ENCODE measurements around the gene PRKG2. TPM values are rescaled to one million over a fixed set of nuclear protein-coding genes. Genes with fewer than 3 reads are reported as not detected.
A peak's percentile ranks its signal among the peaks of the same experiment; 100 is the strongest.

PRKG2 gene
- polyA plus RNA-seq, 1 donor from 2014 or later, result 0.16 TPM

GRCh38 chr4:81106150-81106549 is 108.9 kb downstream of the PRKG2 start:
- no peak for TF ChIP-seq TAF1 (IDR thresholded peaks at IDR 0.05; ENCODE audit: low read depth)
- H2AFZ ChIP-seq (ENCODE audit: low read depth, low read length), result no peak overlapping the region

GRCh38 chr4:81102107-81102506 is 112.9 kb downstream of the PRKG2 start:
- Histone ChIP-seq H3K4me3 (ENCODE audit: low read length) (peak overlapping the region; percentile 3), H3K27ac (ENCODE audit: low read length) (peak overlapping the region; percentile 75), H3K27me3 (ENCODE audit: insufficient read depth, low read depth, low read length) (no peaks in the 10 kb centered on the region), H2AFZ (ENCODE audit: low read depth, low read length) (no peak overlapping the region), H3K9me2 (ENCODE audit: insufficient read depth, low read length) (no peaks in the 10 kb centered on the region), H3K79me2 (replicated peaks; ENCODE audit: insufficient read depth, low read length) (no peaks in the 10 kb centered on the region), H3K9ac (ENCODE audit: low read length) (peak overlapping the region; percentile 29), H3F3A (ENCODE audit: insufficient read depth, low read length, poor library complexity, severe bottlenecking) (no peaks in the 10 kb centered on the region), H3K36me3 (ENCODE audit: insufficient read depth, low read length) (no peaks in the 10 kb centered on the region), H4K20me1 (ENCODE audit: insufficient read depth) (no peaks in the 10 kb centered on the region), H3K4me2 (ENCODE audit: low read length) (no peak overlapping the region), H3K9me3 (ENCODE audit: low read length) (no peaks in the 10 kb centered on the region)
- TF ChIP-seq EZH2 (IDR thresholded peaks at IDR 0.05; ENCODE audit: borderline replicate concordance, insufficient read depth, low read length, poor library complexity, severe bottlenecking), result no peak
- TF ChIP-seq EP300 (conservative IDR thresholded peaks at IDR 0.05; ENCODE audit: poor library complexity, severe bottlenecking), result peak; percentile 74

More at GRCh38 chr4:81106150-81106549, 108.9 kb downstream of the PRKG2 start:
- Histone ChIP-seq H3K9me2 (ENCODE audit: insufficient read depth, low read length) (no peaks in the 10 kb centered on the region), H3K79me2 (replicated peaks; ENCODE audit: insufficient read depth, low read length) (no peaks in the 10 kb centered on the region), H3K9me3 (ENCODE audit: low read length) (no peaks in the 10 kb centered on the region), H3K36me3 (ENCODE audit: insufficient read depth, low read length) (no peaks in the 10 kb centered on the region), H4K20me1 (ENCODE audit: insufficient read depth) (no peaks in the 10 kb centered on the region), H3K9ac (ENCODE audit: low read length) (no peak overlapping the region), H3K4me2 (ENCODE audit: low read length) (no peak overlapping the region), H3K27me3 (ENCODE audit: insufficient read depth, low read depth, low read length) (no peaks in the 10 kb centered on the region), H3F3A (ENCODE audit: insufficient read depth, low read length, poor library complexity, severe bottlenecking) (no peaks in the 10 kb centered on the region), H3K4me3 (ENCODE audit: low read length) (no peak overlapping the region), H3K27ac (ENCODE audit: low read length) (no peak overlapping the region)

GRCh38 chr4:81096566-81096965 is 118.5 kb downstream of the PRKG2 start:
- H3K9ac ChIP-seq (ENCODE audit: low read length), result no peak overlapping the region
- H3K9me3 ChIP-seq (ENCODE audit: low read length), result no peaks in the 10 kb centered on the region
- H3K4me3 ChIP-seq (ENCODE audit: low read length), result no peak overlapping the region
- H3K27ac ChIP-seq (ENCODE audit: low read length), result no peak overlapping the region
- no peak overlapping the region for H3K4me2 ChIP-seq (ENCODE audit: low read length)
- H3K9me2 ChIP-seq (ENCODE audit: insufficient read depth, low read length), result no peaks in the 10 kb centered on the region
- H3K27me3 ChIP-seq (ENCODE audit: insufficient read depth, low read depth, low read length), result no peaks in the 10 kb centered on the region
- no peak overlapping the region for H2AFZ ChIP-seq (ENCODE audit: low read depth, low read length)
- no peaks in the 10 kb centered on the region for H3F3A ChIP-seq (ENCODE audit: insufficient read depth, low read length, poor library complexity, severe bottlenecking)
- no peaks in the 10 kb centered on the region for H3K36me3 ChIP-seq (ENCODE audit: insufficient read depth, low read length)
- no peaks in the 10 kb centered on the region for H3K79me2 ChIP-seq (replicated peaks; ENCODE audit: insufficient read depth, low read length)
- no peaks in the 10 kb centered on the region for H4K20me1 ChIP-seq (ENCODE audit: insufficient read depth)
- no peak for TF ChIP-seq SMC3 (conservative IDR thresholded peaks at IDR 0.05; ENCODE audit: poor library complexity)
- no peak for TF ChIP-seq RAD21 (conservative IDR thresholded peaks at IDR 0.05)
- TF ChIP-seq TAF1 (IDR thresholded peaks at IDR 0.05; ENCODE audit: low read depth), result no peak
- TF ChIP-seq REST (IDR thresholded peaks at IDR 0.05; ENCODE audit: borderline replicate concordance), result no peak

- H3K27me3 ChIP-seq (ENCODE audit: insufficient read depth, low read depth, low read length), result no peaks in the 10 kb centered on the region
- H3K36me3 ChIP-seq (ENCODE audit: insufficient read depth, low read length), result no peaks in the 10 kb centered on the region
- no peak overlapping the region for H3K4me2 ChIP-seq (ENCODE audit: low read length)
- no peaks in the 10 kb centered on the region for H4K20me1 ChIP-seq (ENCODE audit: insufficient read depth)
- H3K9me3 ChIP-seq (ENCODE audit: low read length), result no peaks in the 10 kb centered on the region
- peak overlapping the region; percentile 5 for H3K27ac ChIP-seq (ENCODE audit: low read length)
- no peak overlapping the region for H3K4me3 ChIP-seq (ENCODE audit: low read length)
- H3K9me2 ChIP-seq (ENCODE audit: insufficient read depth, low read length), result no peaks in the 10 kb centered on the region
- no peaks in the 10 kb centered on the region for H3F3A ChIP-seq (ENCODE audit: insufficient read depth, low read length, poor library complexity, severe bottlenecking)
- no peak overlapping the region for H3K9ac ChIP-seq (ENCODE audit: low read length)
- no peaks in the 10 kb centered on the region for H3K79me2 ChIP-seq (replicated peaks; ENCODE audit: insufficient read depth, low read length)
- no peak overlapping the region for H2AFZ ChIP-seq (ENCODE audit: low read depth, low read length)
- TF ChIP-seq TAF1 (IDR thresholded peaks at IDR 0.05; ENCODE audit: low read depth), result no peak
- no peak for TF ChIP-seq RAD21 (conservative IDR thresholded peaks at IDR 0.05)
- no peak for TF ChIP-seq POLR2AphosphoS5 (IDR thresholded peaks at IDR 0.05)
Measured at GRCh38 chr4:81095389-81095788, 119.6 kb downstream of the PRKG2 start.

Data from neural cell (in vitro differentiated cells).